Large intestine (tissue), 3 donors: ENCODE data around the gene OLFM3. TPM values are rescaled to one million over a fixed set of nuclear protein-coding genes. Genes with fewer than 3 reads are reported as not detected.

ENCODE experiments used
- DNase-seq, 2 donors: peaks; one replicate each; pipeline versions ENCODE4 v3.0.0 to v3.0.0-alpha.2; 2013
- H3K27ac ChIP-seq: one replicate; pipeline ENCODE4 v1.5.1; 2013; ENCODE audit warnings: low read length
- H3K27me3 ChIP-seq: 2 replicates; pipeline ENCODE4 v1.6.1; 2013; ENCODE audit warnings: low read length; ENCODE audit not compliant: control insufficient read depth, insufficient read depth
- H3K36me3 ChIP-seq: 2 replicates; pipeline ENCODE4 v1.6.1; 2013; ENCODE audit warnings: low read length; ENCODE audit not compliant: control insufficient read depth, insufficient read depth
- H3K4me1 ChIP-seq: one replicate; pipeline ENCODE4 v1.6.1; 2013; ENCODE audit warnings: low read length; ENCODE audit not compliant: control insufficient read depth, insufficient read depth
- H3K4me3 ChIP-seq: one replicate; pipeline ENCODE4 v1.5.1; 2013; ENCODE audit warnings: low read length
- H3K9me3 ChIP-seq: one replicate; pipeline ENCODE4 v1.6.1; 2013; ENCODE audit warnings: mild to moderate bottlenecking, low read depth, low read length, moderate library complexity; ENCODE audit not compliant: control insufficient read depth
- WGBS: methylation state at CpG from one replicate; pipeline ENCODE4 v1.1.5; 2013; ENCODE audit warnings: low lambda C conversion rate; ENCODE audit not compliant: insufficient coverage; 5-methylcytosine and 5-hydroxymethylcytosine counted together
- polyA plus RNA-seq: library from polyadenylated mRNA; unstranded; fragments of 120-200 nt; gene quantifications from one replicate; pipeline ENCODE4 v1.2.1, GENCODE V29; 2013

OLFM3 gene
- polyA plus RNA-seq, 1 donor: 27.4 TPM

DNA sequence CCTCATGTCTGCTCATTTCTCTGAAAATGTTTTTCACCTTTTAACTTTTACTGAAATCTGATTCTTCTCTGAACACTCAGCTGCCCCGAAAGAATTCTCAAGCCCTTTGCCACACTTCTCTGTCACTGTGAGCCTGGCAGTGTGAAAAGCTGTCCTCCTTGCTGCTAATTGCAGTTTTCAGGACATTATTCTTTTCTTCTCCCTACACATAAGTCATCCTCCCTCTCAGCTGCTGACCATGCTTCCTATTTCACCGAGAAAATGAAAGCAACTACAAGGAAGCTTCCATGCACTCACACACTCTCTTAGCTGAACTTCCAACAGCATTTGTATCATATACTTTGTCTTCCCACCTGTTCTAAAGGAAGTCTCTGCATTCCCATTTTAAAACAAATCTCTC is 15.8 kb downstream of the OLFM3 start:
- no peak for DNase-seq
- H3K9me3 ChIP-seq: no peaks in the 10 kb centered on the region
- no peaks in the 10 kb centered on the region for H3K36me3 ChIP-seq
- no peak overlapping the region for H3K27ac ChIP-seq
- no peak overlapping the region for H3K4me3 ChIP-seq
- H3K4me1 ChIP-seq: no peaks in the 10 kb centered on the region
- H3K27me3 ChIP-seq: no peaks in the 10 kb centered on the region
- 67% methylated on average over 1 of the region's 2 CpGs for WGBS

DNA sequence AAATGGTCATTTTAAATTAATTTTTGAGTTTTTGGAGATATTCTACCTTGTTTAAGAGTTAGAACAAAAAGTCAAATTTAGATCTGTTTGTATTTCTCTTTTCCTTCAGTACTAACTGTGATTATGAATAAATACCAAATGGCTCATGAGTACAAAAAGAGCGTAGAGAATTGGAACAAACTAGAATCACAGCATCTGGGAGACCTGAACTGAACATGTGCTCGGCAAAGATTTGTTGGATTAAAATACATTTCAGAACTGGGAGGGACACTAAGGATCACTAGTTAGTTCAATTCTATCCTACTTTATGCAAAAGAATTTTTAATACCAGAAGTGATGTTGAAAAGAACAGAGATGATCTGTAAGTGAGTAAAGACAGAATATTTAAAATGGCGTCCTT is 19.5 kb downstream of the OLFM3 start:
- no peak for DNase-seq
- Histone ChIP-seq H3K9me3 (no peaks in the 10 kb centered on the region), H3K4me1 (no peaks in the 10 kb centered on the region), H3K27me3 (no peaks in the 10 kb centered on the region), H3K4me3 (no peak overlapping the region), H3K27ac (no peak overlapping the region), H3K36me3 (no peaks in the 10 kb centered on the region)
- WGBS: 100% methylated on average over 1 of the region's 3 CpGs

DNA sequence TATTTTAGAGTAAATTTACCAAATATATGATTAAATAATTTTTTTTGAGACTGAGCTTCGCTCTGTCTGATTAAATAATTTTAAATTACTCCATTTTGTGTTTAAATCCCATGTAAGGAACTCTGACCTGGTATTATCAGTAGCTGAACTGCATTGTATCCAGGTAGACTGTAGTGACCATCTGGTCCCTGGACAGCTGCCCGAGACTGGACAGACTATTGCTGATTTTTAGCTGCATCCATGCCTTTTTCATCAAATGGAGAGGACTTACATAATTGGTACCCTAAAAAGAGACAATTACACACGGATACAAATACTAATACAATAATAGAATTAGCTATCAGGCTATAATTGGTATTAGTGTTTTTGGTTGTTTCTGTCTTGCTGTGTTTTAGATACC is 20.6 kb downstream of the OLFM3 start:
- Histone ChIP-seq H3K27me3 (no peaks in the 10 kb centered on the region), H3K36me3 (no peaks in the 10 kb centered on the region), H3K4me3 (no peak overlapping the region), H3K9me3 (no peaks in the 10 kb centered on the region), H3K4me1 (no peaks in the 10 kb centered on the region), H3K27ac (no peak overlapping the region)
- no peak for DNase-seq
- WGBS: 60% methylated on average over 1 of the region's 3 CpGs

DNA sequence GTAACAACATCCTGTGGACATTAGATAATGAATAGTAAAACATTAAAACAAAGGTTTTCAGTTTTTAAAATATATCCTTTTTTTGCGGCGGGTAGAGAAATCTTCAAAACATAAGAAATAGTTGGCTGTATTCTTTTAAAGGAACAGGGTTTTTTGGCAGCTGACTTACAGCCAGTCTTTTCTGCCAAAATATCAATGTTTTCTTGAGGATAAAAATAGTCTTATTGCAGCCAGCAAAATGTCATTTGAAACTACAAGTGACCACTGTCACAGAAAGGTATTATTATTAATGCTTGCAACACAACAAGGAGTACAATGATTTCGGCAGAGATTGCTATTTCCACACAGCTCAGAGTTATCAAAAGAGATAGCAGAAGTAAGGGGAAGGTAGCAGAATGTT is 21.4 kb downstream of the OLFM3 start:
- 100% methylated on average over 2 of the region's 3 CpGs for WGBS
- DNase-seq: no peak
- H3K36me3 ChIP-seq: no peaks in the 10 kb centered on the region
- no peak overlapping the region for H3K4me3 ChIP-seq
- no peaks in the 10 kb centered on the region for H3K9me3 ChIP-seq
- no peaks in the 10 kb centered on the region for H3K4me1 ChIP-seq
- no peak overlapping the region for H3K27ac ChIP-seq
- H3K27me3 ChIP-seq: no peaks in the 10 kb centered on the region

DNA sequence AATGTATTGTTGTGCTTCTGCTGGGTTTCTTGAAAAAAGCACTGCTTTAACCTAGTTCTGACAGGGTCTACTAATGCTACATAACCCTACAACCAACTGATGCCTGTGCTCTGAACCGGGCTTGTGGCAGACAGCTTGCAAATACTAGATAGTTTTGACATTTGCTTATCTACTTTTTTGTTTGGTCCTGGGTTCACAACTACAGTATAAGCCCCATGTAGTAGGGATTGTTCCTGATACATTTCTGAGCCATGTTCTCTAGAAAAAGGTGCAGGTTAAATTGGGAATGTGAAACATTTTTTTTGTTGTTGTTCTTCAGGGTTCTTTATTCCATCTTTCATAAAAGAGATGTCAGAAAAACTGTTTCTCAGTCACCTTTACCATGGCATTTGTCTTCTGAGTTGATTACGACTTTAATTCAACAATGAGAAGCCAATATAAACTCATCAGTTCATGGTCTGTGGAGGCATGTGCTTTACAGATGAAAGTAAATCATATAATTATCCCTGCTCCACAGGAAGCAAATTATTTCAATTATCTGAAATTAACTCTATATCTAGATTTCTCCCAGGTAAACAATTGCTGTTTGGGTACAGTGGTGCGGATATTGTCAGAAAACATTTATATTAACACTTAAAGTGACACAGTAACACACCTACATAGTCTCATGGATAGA is 22.0 kb downstream of the OLFM3 start:
- 20% methylated on average over 1 of the region's 3 CpGs for WGBS
- Histone ChIP-seq H3K9me3 (no peaks in the 10 kb centered on the region), H3K4me3 (no peak overlapping the region), H3K27ac (no peak overlapping the region), H3K4me1 (no peaks in the 10 kb centered on the region), H3K36me3 (no peaks in the 10 kb centered on the region), H3K27me3 (no peaks in the 10 kb centered on the region)
- no peak for DNase-seq

DNA sequence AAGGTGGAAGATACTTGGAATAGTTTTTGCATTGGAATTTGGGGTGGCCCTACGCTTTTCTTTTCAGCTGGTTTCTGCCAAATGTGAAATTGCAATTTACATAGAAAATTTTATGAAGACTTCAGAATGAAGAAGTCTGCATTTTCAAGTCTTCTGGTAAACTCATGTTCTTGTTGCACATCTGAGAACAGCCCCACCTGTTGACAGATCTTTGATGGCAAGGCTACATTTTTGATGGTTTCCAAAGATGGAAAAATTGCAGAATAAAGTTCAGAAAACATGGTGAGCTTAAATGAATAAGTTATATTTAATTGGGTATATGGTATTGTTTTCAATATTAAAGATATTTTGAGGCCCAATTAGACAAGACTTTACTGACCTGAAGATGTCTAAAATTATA is 25.4 kb downstream of the OLFM3 start:
- no peaks in the 10 kb centered on the region for H3K4me1 ChIP-seq
- WGBS: no CpG with 5 or more reads among the region's 1 CpG
- H3K4me3 ChIP-seq: no peak overlapping the region
- H3K27ac ChIP-seq: no peak overlapping the region
- no peaks in the 10 kb centered on the region for H3K9me3 ChIP-seq
- no peaks in the 10 kb centered on the region for H3K36me3 ChIP-seq
- no peaks in the 10 kb centered on the region for H3K27me3 ChIP-seq
- DNase-seq: peak; percentile 17 to 24

DNA sequence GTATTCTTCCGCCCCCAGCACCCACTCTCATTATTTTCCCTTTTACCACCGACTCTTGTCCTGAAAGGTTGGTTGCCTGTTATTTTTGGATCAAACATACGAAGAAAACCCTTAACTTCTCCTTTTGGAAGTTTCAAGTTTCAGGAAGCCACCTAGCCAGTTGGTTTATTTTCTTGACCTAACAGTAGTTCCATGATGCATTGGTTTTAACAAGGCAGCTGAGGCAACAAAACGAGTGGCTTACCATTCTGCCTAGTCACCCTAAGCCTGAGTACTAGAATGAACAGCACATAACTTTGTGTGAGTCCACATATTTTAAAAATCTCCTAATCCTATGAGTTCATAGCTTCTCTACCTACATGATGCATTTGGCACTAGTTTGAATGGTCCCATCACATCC is 28.9 kb downstream of the OLFM3 start:
- no peak for DNase-seq
- no peaks in the 10 kb centered on the region for H3K36me3 ChIP-seq
- no CpG with 5 or more reads among the region's 4 CpGs for WGBS

DNA sequence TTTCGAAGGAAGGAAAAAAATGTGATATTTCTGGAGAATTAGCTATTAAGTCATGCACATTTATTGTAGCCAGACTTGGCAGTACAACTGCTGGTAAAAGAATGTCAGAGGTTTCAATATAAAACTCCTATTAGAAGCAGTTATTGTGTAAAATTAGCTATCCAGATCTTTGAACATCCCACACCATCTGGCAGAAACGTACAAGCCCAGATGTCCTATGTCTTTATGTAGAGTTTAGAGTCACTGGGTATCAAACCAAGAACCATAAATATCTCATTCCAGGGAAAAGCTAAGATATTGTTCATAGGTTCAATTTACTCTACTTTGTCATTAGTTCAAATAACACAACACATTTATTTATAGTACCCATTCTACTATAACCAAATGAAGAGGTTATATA is 31.4 kb downstream of the OLFM3 start:
- Histone ChIP-seq H3K4me3 (no peak overlapping the region), H3K27me3 (no peaks in the 10 kb centered on the region), H3K27ac (no peak overlapping the region), H3K4me1 (no peaks in the 10 kb centered on the region), H3K9me3 (no peaks in the 10 kb centered on the region), H3K36me3 (no peaks in the 10 kb centered on the region)
- DNase-seq: no peak
- 92% methylated on average over 1 of the region's 2 CpGs for WGBS

More for the DNA sequence above, 28.9 kb downstream of the OLFM3 start:
- Histone ChIP-seq H3K27me3 (no peaks in the 10 kb centered on the region), H3K4me3 (no peak overlapping the region), H3K27ac (no peak overlapping the region), H3K9me3 (no peaks in the 10 kb centered on the region), H3K4me1 (no peaks in the 10 kb centered on the region)

DNA sequence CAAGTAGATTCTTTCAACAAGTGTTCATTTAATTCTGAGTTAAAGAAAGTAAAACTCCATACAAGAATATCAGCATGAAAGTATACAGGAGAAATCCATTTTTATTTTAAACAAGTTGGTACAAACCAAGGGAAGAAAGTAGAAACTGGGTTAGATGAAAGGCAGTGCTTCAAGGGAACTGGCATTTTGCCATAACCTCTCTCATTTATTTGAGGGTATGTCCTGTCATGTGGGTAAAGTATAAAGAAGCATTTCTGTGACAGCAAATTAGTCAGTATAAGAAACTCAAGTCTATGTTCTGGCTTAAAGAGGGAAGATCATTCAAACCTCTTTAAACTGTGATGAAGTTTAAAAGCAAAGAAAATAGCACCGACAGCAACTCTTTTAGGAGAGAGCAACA is 32.0 kb downstream of the OLFM3 start:
- DNase-seq: no peak
- no peaks in the 10 kb centered on the region for H3K36me3 ChIP-seq
- WGBS: no CpG with 5 or more reads among the region's 1 CpG
- H3K27me3 ChIP-seq: no peaks in the 10 kb centered on the region
- H3K4me1 ChIP-seq: no peaks in the 10 kb centered on the region
- no peaks in the 10 kb centered on the region for H3K9me3 ChIP-seq
- no peak overlapping the region for H3K4me3 ChIP-seq
- no peak overlapping the region for H3K27ac ChIP-seq

DNA sequence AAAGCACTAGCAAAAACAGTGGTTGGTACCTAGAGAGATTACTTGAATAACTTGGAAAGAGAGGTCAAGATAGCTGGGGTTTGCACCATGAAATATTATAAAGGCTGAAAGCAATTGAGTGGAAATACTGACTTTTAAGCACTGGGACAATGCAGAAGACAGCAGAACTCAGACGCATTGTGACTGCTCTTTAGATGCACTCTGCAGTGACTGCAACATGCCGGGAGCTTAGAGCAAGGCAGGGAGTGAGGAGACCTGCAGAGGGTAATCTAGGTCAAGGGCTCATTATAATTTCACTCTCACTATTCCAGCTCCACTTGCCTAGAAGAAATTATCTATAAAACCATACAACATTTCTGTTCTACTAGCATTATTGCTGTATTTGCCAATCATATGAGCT is 36.6 kb downstream of the OLFM3 start:
- H3K36me3 ChIP-seq: no peaks in the 10 kb centered on the region
- no peak overlapping the region for H3K27ac ChIP-seq
- no peak for DNase-seq
- no peaks in the 10 kb centered on the region for H3K4me1 ChIP-seq
- H3K27me3 ChIP-seq: no peaks in the 10 kb centered on the region
- no peaks in the 10 kb centered on the region for H3K9me3 ChIP-seq
- WGBS: no CpG with 5 or more reads among the region's 2 CpGs
- no peak overlapping the region for H3K4me3 ChIP-seq

DNA sequence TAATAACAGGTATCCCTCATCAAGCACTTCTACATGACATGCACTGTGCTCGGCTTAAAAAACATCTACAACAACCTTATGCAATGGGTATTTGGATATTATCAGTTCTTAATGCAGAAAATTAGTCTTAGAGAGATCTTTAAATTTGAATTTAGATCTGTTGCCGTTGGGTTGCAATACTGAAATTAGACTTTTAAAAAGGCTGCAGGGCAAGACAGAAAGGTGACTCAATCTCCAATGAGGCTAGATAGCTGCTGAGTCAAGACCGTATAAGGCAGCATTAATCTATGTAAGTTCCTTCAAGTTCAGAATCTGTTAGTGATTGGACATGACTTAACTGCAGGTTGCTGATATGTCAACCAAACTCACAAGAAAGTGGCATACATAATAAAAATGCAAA is 37.3 kb downstream of the OLFM3 start:
- Histone ChIP-seq H3K4me3 (no peak overlapping the region), H3K36me3 (no peaks in the 10 kb centered on the region), H3K27ac (no peak overlapping the region), H3K27me3 (no peaks in the 10 kb centered on the region), H3K9me3 (no peaks in the 10 kb centered on the region), H3K4me1 (no peaks in the 10 kb centered on the region)
- DNase-seq: no peak
- WGBS: no CpG with 5 or more reads among the region's 3 CpGs
